Naive thymus-derived CD8-positive, alpha-beta T cell (primary cell): ENCODE measurements around the gene NTSR1. TPM values are rescaled to one million over a fixed set of nuclear protein-coding genes. Genes with fewer than 3 reads are reported as not detected.

Source experiments
- ATAC-seq, 2 donors: fragments of 150-1000 bp; cut with Tn5 transposase in 1 of 2; sonication (Bioruptor Pico), chemical (Tn5 transposase) in 1 of 2; 1 replicate in 1 of 2; 2 replicates in 1 of 2; pipeline ENCODE4 v1.10.0; 2021; ENCODE audit warnings: mild to moderate bottlenecking in 2 of 2, moderate library complexity in 2 of 2
- POLR2A ChIA-PET: fragments of 350-600 bp; sonication (Branson Sonifier 250); formaldehyde crosslinking; loops from one replicate; lab custom pipeline; 2021; ENCODE audit warnings: antibody characterized with exemption; lab: Charles Lee
- DNase-seq, 10 donors: peaks; one replicate each; pipeline versions ENCODE4 v3.0.0 to v3.0.0-alpha.2; 2020 to 2022
- H3K27ac Mint-ChIP-seq, 10 donors: one replicate each; pipeline ENCODE4 v1.8.0; 2020 to 2022; ENCODE audit warnings: mild to moderate bottlenecking in 10 of 10, mixed read lengths in 10 of 10, moderate library complexity in 4 of 10, inconsistent platforms in 1 of 10
- H3K27me3 Mint-ChIP-seq, 5 donors: one replicate each; pipeline ENCODE4 v1.8.0; 2021 to 2022; ENCODE audit warnings: mixed read lengths in 5 of 5
- H3K36me3 Mint-ChIP-seq, 3 donors: one replicate each; pipeline ENCODE4 v1.8.0; 2020 to 2022; ENCODE audit warnings: mixed read lengths in 3 of 3, mild to moderate bottlenecking in 2 of 3, inconsistent platforms in 1 of 3
- H3K4me1 Mint-ChIP-seq, 4 donors: one replicate each; pipeline ENCODE4 v1.8.0; 2021 to 2022; ENCODE audit warnings: mixed read lengths in 4 of 4
- H3K4me3 Mint-ChIP-seq, 10 donors: one replicate each; pipeline ENCODE4 v1.8.0; 2020 to 2022; ENCODE audit warnings: mild to moderate bottlenecking in 10 of 10, mixed read lengths in 10 of 10, moderate library complexity in 6 of 10, inconsistent platforms in 1 of 10
- H3K9me3 Mint-ChIP-seq, 9 donors: one replicate each; pipeline ENCODE4 v1.8.0; 2020 to 2022; ENCODE audit warnings: mixed read lengths in 9 of 9, mild to moderate bottlenecking in 3 of 9, inconsistent platforms in 1 of 9, moderate library complexity in 1 of 9
- polyA plus RNA-seq, 3 donors: library from polyadenylated mRNA; unstranded; fragments of 300-500 nt; fragmentation: Illumina TruSeq; gene quantifications; one replicate each; pipeline ENCODE4 v1.2.3, GENCODE V29; 2021
- total RNA-seq, 8 experiments: library from RNA in 2 of 8; stranded (reverse) in 2 of 8; gene quantifications; one replicate each; pipeline ENCODE4 v1.2.3 and lab custom pipeline; 2021 to 2026

NTSR1 gene
- total and polyA plus RNA-seq, 5 experiments from 2014 or later: not detected

GRCh38 chr20:62740286-62741141 lies 31.9 kb downstream of the NTSR1 start:
- no peaks in the 10 kb centered on the region for H3K9me3 Mint-ChIP-seq
- peaks cover 8 to 54% (median 30%) of the 10 kb centered on the region in 4 donors for H3K4me1 Mint-ChIP-seq
- H3K27me3 Mint-ChIP-seq: peaks cover 0 to 8% (median 4%) of the 10 kb centered on the region in 5 donors
- H3K4me3 Mint-ChIP-seq: peak overlapping the region; percentile 65 to 89 (median 84)
- peak in 9 of 10 donors; percentile 44 to 84 (median 66) for DNase-seq
- H3K27ac Mint-ChIP-seq: peak overlapping the region; percentile 63 to 95 (median 88)
- ATAC-seq: peak; percentile 82 to 84
- POLR2A ChIA-PET: interaction anchor here (0.7 to 3.4 kb wide), 18 partner anchors 11 to 98 kb away, joined by 3 to 31 read pairs (median 4); partner anchors contain the start of genes MRGBP, OGFR and SLCO4A1
- H3K36me3 Mint-ChIP-seq: no peaks in the 10 kb centered on the region

GRCh38 chr20:62741191-62741691 lies 32.6 kb downstream of the NTSR1 start:
- ATAC-seq: no peak
- DNase-seq: no peak
- Mint-ChIP-seq H3K4me1 (peaks cover 8 to 52% (median 31%) of the 10 kb centered on the region in 4 donors), H3K9me3 (no peaks in the 10 kb centered on the region), H3K27ac (peak overlapping the region in 5 of 10 donors; percentile 5 to 95 (median 49)), H3K4me3 (peak overlapping the region in 4 of 10 donors; percentile 2 to 83 (median 14)), H3K36me3 (no peaks in the 10 kb centered on the region), H3K27me3 (peaks cover 0 to 12% (median 4%) of the 10 kb centered on the region in 5 donors)
- POLR2A ChIA-PET: interaction anchor here (0.8 to 3.4 kb wide), 6 partner anchors 10 to 99 kb away, joined by 3 to 31 read pairs (median 4); partner anchors contain the start of genes OGFR and SLCO4A1

- Mint-ChIP-seq H3K36me3 (no peaks in the 10 kb centered on the region), H3K27ac (peak overlapping the region in 5 of 10 donors; percentile 19 to 95 (median 40)), H3K4me1 (peaks cover 8 to 51% (median 31%) of the 10 kb centered on the region in 4 donors), H3K9me3 (no peaks in the 10 kb centered on the region), H3K27me3 (peaks cover 2 to 12% (median 4%) of the 10 kb centered on the region in 5 donors), H3K4me3 (peak overlapping the region in 3 of 10 donors; percentile 15 to 83 (median 41))
- no peak for DNase-seq
- no peak for ATAC-seq
- POLR2A ChIA-PET: interaction anchor here (0.8 to 3.4 kb wide), 3 partner anchors 26 to 53 kb away, joined by 3 to 31 read pairs (median 11); no protein-coding TSS in a partner anchor
Measured at GRCh38 chr20:62741701-62742491, 33.3 kb downstream of the NTSR1 start.

- ATAC-seq (no peak), DNase-seq (peak in 1 of 10 donors; percentile 0)
- Mint-ChIP-seq H3K27me3 (peaks cover 2 to 12% (median 4%) of the 10 kb centered on the region in 5 donors), H3K4me1 (peaks cover 8 to 47% (median 31%) of the 10 kb centered on the region in 4 donors), H3K27ac (peak overlapping the region in 2 of 10 donors; percentile 19 to 95), H3K4me3 (peak overlapping the region in 1 of 10 donors; percentile 20), H3K36me3 (no peaks in the 10 kb centered on the region), H3K9me3 (no peaks in the 10 kb centered on the region)
- POLR2A ChIA-PET: no interaction called here
Measured at GRCh38 chr20:62742550-62742949, 33.9 kb downstream of the NTSR1 start.

- ATAC-seq: no peak
- peak in 1 of 10 donors; percentile 0 for DNase-seq
- Mint-ChIP-seq H3K27ac (peak overlapping the region in 1 of 10 donors; percentile 29), H3K27me3 (peaks cover 2 to 12% (median 4%) of the 10 kb centered on the region in 5 donors), H3K36me3 (no peaks in the 10 kb centered on the region), H3K4me1 (peaks cover 8 to 45% (median 31%) of the 10 kb centered on the region in 4 donors), H3K9me3 (no peaks in the 10 kb centered on the region), H3K4me3 (no peak overlapping the region)
- POLR2A ChIA-PET: no interaction called here
Measured at GRCh38 chr20:62742979-62743776, 34.5 kb downstream of the NTSR1 start.

GRCh38 chr20:62743777-62744317 lies 35.2 kb downstream of the NTSR1 start:
- POLR2A ChIA-PET: interaction anchor here (0.9 kb wide), 1 partner anchor 125 kb away, joined by 3 read pairs; no protein-coding TSS in a partner anchor

GRCh38 chr20:62744741-62745191 lies 36.1 kb downstream of the NTSR1 start:
- DNase-seq (peak in 1 of 10 donors; percentile 0), ATAC-seq (no peak)
- H3K27me3 Mint-ChIP-seq: peaks cover 4 to 12% (median 10%) of the 10 kb centered on the region in 5 donors
- no peaks in the 10 kb centered on the region for H3K36me3 Mint-ChIP-seq
- peak overlapping the region in 2 of 10 donors; percentile 16 to 55 for H3K27ac Mint-ChIP-seq
- no peaks in the 10 kb centered on the region for H3K9me3 Mint-ChIP-seq
- POLR2A ChIA-PET: interaction anchor here (0.9 kb wide), 1 partner anchor 126 kb away, joined by 3 read pairs; no protein-coding TSS in a partner anchor
- peaks cover 8 to 32% (median 24%) of the 10 kb centered on the region in 4 donors for H3K4me1 Mint-ChIP-seq
- H3K4me3 Mint-ChIP-seq: peak overlapping the region in 2 of 10 donors; percentile 2 to 12

More at GRCh38 chr20:62743777-62744317, 35.2 kb downstream of the NTSR1 start:
- ATAC-seq (no peak), DNase-seq (peak in 1 of 10 donors; percentile 1)
- Mint-ChIP-seq H3K4me3 (no peak overlapping the region), H3K4me1 (peaks cover 8 to 40% (median 29%) of the 10 kb centered on the region in 4 donors), H3K27ac (peak overlapping the region in 2 of 10 donors; percentile 34 to 48), H3K9me3 (no peaks in the 10 kb centered on the region), H3K36me3 (no peaks in the 10 kb centered on the region), H3K27me3 (peaks cover 2 to 12% (median 7%) of the 10 kb centered on the region in 5 donors)

GRCh38 chr20:62745279-62745951 lies 36.8 kb downstream of the NTSR1 start:
- no peak for DNase-seq
- Mint-ChIP-seq H3K36me3 (no peaks in the 10 kb centered on the region), H3K4me1 (peaks cover 7 to 26% (median 17%) of the 10 kb centered on the region in 4 donors), H3K27ac (peak overlapping the region in 7 of 10 donors; percentile 16 to 73 (median 55)), H3K27me3 (peaks cover 6 to 12% (median 11%) of the 10 kb centered on the region in 5 donors), H3K9me3 (no peaks in the 10 kb centered on the region), H3K4me3 (peak overlapping the region in 6 of 10 donors; percentile 1 to 39 (median 10))
- POLR2A ChIA-PET: interaction anchor here (1.1 kb wide), 1 partner anchor 34 kb away, joined by 3 read pairs; no protein-coding TSS in a partner anchor
- ATAC-seq: no peak

- POLR2A ChIA-PET: interaction anchor here (1.1 kb wide), 1 partner anchor 34 kb away, joined by 3 read pairs; no protein-coding TSS in a partner anchor
- H3K27me3 Mint-ChIP-seq: peaks cover 6 to 12% (median 11%) of the 10 kb centered on the region in 5 donors
- no peak overlapping the region for H3K4me3 Mint-ChIP-seq
- no peaks in the 10 kb centered on the region for H3K9me3 Mint-ChIP-seq
- peaks cover 7 to 26% (median 15%) of the 10 kb centered on the region in 4 donors for H3K4me1 Mint-ChIP-seq
- ATAC-seq: no peak
- peak in 1 of 10 donors; percentile 2 for DNase-seq
- no peak overlapping the region for H3K27ac Mint-ChIP-seq
- H3K36me3 Mint-ChIP-seq: no peaks in the 10 kb centered on the region
Measured at GRCh38 chr20:62745952-62746288, 37.3 kb downstream of the NTSR1 start.

- H3K27ac Mint-ChIP-seq: no peak overlapping the region
- H3K27me3 Mint-ChIP-seq: peaks cover 6 to 15% (median 11%) of the 10 kb centered on the region in 5 donors
- ATAC-seq: no peak
- H3K4me3 Mint-ChIP-seq: no peak overlapping the region
- peaks cover 6 to 17% (median 12%) of the 10 kb centered on the region in 4 donors for H3K4me1 Mint-ChIP-seq
- POLR2A ChIA-PET: interaction anchor here (1.3 kb wide), 1 partner anchor 45 kb away, joined by 3 read pairs; no protein-coding TSS in a partner anchor
- no peaks in the 10 kb centered on the region for H3K9me3 Mint-ChIP-seq
- H3K36me3 Mint-ChIP-seq: no peaks in the 10 kb centered on the region
- DNase-seq: no peak
Measured at GRCh38 chr20:62748311-62748710, 39.7 kb downstream of the NTSR1 start.
